NOMO-1 treated with DMSO at 0.1 percent for 48 hours (cell line): ENCODE measurements around the gene GRAMD4.

Experiments used
- DNase-seq: peaks from one replicate; lab custom pipeline; 2025; ENCODE audit not compliant: unreplicated experiment; lab: John Stamatoyannopoulos, UW

Gene GRAMD4

DNA sequence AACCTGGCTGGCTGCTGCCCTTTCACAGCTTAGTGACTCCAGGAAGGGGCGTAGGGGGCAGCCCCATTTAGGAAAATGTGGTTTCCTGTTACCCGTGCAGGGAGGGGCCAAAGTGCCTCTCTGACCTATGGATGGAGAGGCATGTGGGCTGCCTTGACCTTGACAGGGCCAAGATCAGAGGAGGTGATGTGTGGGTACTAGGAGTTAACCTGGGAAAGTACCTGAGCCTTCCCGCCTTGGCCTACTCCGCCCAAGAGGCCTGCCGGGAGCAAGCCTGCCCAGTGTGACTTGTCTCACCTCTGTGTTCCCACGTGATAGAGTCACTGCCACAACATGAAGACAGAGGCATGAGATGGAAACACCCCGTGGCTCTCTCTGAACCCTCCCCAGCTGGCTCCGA lies 33.4 kb downstream of the GRAMD4 start:
- no peak for DNase-seq

DNA sequence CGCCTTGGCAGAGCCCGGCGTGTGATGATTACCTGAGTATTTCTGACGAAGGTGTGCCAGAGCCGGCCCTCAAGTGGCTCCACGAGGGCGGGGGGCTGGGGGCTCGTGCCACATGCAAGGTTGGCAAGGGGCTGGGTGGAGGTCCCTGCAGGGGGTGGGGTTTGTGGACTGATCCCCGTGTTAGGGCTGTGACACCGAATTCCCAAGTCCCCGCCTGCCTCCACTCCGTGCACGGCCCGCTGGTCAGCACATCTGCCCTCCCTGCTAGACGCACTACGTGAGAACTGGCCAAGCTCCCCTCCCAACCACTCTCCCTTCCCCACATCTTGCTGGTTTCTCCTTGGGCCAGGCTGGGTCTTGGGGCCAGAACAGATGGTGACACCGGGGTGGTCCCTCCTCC lies 34.2 kb downstream of the GRAMD4 start:
- DNase-seq, result no peak

DNA sequence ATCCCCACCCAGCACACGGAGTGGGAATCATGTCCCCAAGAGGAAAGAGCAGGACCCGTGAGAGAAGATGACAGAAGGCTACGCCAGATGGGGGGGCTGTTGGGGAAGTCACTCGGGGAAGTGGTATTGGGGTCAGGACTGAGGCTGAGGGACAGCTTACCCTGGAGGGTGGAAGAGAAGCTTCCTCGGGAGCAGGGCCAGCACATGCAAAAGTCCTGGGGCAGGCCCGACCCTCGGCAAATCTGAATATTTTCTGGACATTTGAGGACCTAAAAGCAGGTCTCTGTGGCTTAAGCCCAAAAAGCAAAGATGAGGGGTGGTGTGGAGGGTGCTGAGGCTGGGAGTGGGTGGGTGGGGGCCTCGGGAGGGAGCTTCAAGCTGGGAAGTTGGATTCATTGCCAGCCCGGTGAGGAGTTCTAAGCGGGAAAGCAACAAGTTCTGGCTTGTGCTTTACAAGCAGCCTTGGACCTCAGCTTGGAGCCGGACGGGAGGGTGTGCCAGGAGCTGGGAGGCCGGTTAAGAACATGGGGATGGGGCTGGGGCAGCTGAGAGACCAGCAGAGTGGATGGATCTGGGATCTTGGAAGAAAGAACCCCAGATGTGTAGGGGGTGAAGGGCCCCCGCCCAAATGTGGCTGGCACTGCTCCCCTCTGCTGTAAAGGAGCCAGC lies 34.9 kb downstream of the GRAMD4 start:
- DNase-seq, result no peak

- DNase-seq, result no peak
Observed at GRCh38 chr22:46655861-46656608, 35.8 kb downstream of the GRAMD4 start.

GRCh38 chr22:46656856-46657654 lies 36.9 kb downstream of the GRAMD4 start:
- DNase-seq, result no peak

DNA sequence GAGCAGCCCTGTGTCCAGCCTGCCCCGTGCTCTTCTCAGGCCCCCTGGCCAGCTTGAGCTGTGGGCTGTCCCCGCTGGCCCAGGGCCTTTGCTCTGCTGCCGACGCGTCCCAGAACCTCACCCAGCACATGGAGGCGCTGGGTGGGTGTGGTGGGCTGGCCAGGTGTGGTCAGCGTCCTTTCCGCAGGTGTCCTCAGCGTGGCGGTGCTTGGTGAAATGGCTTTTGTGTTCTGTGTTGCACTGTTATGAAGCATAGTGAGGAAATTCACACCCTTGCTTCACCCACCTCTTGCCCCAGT lies 37.4 kb downstream of the GRAMD4 start:
- no peak for DNase-seq

DNA sequence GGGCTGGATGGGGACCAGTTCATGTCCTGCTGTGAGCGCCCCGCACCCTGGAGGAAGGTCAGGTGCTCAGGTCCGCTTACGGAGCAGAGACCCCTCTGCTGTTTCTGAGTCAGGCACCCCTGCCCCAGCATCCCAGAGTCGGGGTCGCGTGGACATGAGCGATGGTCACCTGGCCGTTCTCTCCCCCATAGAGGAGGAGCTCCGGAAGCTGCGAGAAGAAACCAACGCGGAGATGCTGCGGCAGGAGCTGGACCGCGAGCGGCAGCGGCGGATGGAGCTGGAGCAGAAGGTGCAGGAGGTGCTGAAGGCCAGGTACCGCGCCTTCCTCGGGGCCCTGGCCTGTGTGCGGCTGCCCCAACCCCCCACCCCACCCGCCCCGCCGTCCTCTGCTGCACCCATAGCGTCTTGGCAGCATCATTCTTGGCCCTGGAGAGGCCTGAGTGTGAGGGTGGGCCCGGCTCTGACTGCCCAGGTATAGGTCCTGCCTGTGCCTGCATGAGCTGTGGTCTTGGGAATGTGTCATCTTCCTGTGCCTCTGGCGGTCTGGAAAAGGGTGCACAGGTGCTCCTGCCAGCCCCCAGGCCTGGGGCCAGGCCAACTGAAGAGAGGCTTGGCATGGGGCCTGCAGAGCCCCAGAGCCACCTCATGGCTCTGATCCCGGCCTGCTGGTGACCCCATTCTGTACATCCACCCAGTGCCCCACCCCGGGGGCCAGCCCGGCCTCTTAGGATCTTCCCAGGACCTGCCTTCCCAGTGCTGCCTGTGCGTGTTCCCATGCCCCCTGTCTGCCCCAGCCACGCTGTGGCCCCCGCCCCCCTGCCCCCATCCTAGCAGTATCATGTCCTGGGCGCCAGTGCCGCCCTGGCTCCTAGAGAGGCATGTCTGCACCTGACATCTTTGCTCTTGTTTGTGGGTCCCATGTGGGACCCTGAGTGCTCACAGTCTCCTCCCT lies 38.1 kb downstream of the GRAMD4 start:
- no peak for DNase-seq

DNA sequence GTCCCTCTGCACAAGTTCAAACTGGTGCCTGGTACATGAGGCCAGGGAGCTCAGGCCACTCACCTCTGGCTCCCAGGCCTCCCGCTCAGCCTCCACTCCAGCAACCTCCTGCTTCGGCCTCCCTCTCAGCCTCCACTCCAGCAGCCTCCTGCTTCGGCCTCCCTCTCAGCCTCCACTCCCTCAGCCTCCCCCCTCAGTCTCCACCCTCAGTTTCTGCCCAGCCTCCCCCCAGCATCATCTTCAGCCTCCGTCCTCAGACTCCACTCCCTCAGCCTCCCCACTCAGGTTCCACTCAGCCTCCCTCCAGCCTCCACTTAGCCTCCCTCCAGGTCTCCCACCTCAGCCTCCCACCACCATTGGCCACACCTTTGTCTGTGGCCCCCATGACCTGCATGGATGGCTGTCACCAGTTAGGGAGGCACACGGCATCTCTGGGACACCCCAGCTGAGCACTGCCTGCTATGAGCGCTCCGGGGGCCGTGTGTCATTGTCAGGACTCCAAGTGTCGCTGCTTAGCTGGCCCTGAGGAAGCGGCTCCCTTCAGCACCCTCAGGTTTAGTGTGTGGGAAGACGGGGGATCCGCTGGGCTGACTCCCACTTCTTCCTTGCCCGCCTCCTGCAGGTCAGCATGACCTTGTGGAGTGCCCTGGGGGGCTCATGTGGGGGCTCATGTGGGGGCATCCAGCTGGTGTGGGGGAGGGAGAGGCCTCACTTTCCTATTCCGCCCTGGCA lies 39.0 kb downstream of the GRAMD4 start:
- no peak for DNase-seq

DNA sequence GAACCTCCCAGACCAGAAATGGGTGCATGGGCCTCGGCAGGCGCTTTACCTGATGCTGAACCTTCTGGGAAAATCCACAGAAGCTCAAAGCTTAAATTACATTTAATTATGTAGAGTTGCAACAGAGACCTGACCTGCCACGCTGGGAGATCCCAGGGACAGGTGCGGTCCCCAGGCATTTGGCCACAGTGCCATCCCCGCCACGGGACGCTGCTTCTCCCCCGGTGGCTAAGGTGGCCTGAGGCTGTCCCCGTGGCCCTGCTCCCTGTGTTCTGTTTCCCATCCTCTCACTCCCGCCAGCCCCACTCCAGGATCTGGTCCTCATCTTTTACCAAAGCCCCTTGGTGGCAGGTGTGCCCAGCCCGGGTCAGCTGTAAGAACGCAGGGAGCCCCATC lies 39.6 kb downstream of the GRAMD4 start:
- DNase-seq, result no peak

DNA sequence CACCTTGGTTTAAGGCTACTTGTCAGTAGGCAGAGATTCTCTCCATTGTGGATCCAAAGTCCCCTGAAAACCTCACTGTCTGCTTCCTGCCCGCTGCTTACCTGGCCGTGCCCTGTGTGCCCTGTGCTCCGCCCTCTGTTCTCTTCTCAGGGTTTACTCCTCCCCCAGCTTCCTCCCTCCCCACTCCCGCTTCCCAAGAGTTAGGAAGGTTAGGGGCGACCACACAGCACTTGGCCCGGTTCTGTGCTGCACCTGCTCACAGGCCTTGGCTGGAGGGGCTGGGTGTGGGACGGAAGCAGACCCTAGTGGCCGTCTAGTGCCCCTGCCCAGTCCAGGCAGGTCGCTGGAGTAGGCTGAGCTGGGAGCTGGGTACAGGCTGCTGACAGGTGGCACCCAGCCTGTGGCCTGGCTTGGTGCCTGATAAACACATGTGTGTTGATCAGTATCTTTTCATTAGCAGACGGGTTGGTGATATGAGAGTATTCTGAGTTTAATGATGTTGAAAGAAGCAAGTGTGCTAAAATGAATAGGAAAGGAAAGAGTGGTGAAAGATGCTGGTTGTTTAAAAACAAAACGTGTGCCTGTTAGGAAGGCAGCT lies 40.5 kb downstream of the GRAMD4 start:
- no peak for DNase-seq

DNA sequence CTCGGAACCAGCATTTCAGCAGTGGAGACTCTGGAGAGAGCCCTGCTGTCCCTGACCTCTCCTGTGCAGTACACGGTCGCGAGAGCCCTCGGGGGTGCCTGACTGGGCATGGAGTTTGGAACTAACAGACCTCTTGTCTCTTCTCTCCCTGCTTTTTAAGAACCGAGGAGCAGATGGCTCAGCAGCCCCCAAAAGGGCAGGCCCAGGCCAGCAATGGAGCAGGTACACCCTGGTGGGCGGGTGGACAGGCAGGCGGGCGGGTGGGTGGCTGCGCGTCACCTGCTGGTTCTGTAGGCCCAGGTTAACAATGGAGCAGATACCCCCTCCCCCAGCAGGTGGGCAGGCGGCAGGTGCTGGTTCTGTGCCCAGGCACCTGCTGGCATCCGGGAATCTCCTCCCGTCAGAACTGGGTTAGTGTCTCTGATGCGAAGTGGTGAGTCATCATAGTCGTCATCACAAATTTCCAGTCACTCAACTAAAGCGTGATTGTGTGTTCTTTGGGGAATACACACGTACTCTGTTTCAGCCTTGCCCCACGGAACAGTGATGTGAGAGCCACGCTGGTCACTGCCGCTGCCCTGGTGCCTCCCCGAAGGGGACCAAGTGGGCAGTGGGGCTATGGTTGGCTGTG lies 41.1 kb downstream of the GRAMD4 start:
- no peak for DNase-seq

DNA sequence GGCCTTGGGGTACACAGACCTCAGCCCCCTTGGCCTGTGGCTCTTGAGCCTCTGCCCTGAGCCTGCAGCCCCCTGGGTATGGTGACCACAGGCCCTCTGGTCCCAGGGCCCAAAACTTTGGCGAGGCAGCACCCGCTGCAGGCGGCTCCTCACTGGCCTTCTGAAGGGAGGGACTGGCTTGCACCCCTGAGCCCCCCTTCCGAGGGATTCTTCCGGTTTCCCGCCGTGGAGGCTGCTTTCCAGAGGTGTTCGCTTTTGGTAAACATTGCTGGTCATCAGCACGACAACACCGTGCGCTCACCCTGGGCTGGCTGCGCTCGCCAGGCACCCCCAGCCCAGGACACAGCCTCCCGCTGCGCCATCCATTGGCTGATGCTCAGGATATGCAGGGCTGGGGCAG lies 42.0 kb downstream of the GRAMD4 start:
- DNase-seq, result no peak

DNA sequence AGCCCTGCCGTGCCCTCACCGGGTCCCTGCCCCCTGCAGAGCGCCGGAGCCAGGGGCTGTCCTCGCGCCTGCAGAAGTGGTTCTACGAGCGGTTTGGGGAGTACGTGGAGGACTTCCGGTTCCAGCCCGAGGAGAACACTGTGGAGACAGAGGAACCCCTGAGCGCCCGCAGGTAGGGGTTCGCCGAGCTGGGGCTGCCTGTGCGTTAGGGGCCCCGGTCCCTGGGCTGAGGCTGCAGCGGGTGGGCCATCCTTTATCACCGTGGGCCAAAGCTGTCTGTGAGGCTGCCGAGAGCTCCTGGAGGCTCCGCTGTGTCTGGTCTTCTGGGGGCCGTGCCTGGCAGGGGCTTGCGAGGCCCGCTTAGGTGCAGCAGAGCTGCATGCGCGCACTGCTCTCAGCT lies 42.8 kb downstream of the GRAMD4 start:
- DNase-seq, result no peak

GRCh38 chr22:46663436-46664100 lies 43.4 kb downstream of the GRAMD4 start:
- no peak for DNase-seq

- no peak for DNase-seq
Observed at GRCh38 chr22:46664301-46664855, 44.2 kb downstream of the GRAMD4 start.

- DNase-seq, result no peak
Observed at GRCh38 chr22:46665151-46665695, 45.0 kb downstream of the GRAMD4 start.

GRCh38 chr22:46665751-46666280 lies 45.6 kb downstream of the GRAMD4 start:
- DNase-seq, result no peak

GRCh38 chr22:46666577-46667244 lies 46.5 kb downstream of the GRAMD4 start:
- no peak for DNase-seq
